ENCODE measurements around the gene TTI1. TPM values are rescaled to one million over a fixed set of nuclear protein-coding genes. Genes with fewer than 3 reads are reported as not detected.
A peak's percentile ranks its signal among the peaks of the same experiment; 100 is the strongest.

Gene TTI1
- polyA plus RNA-seq, 1 of the 3 experiments (the other 2 are of a cell fraction): 15.6 TPM

GRCh38 chr20:37986044-37986858 lies 47.0 kb downstream of the TTI1 start:
- POLR2A ChIA-PET: interaction anchor here (1.5 to 2.5 kb wide), 2 partner anchors 63 to 71 kb away, joined by 3 to 12 read pairs; no protein-coding TSS in a partner anchor
- peak overlapping the region in 1 of 2 experiments; percentile 99; a peak in 2 of 4 replicates for H3K27ac ChIP-seq (ENCODE audit: low read depth in 2 of 2, low read length in 1 of 2)
- TF ChIP-seq TCF12 (IDR thresholded peaks at IDR 0.05): no peak
- no peak for TF ChIP-seq RXRA (IDR thresholded peaks at IDR 0.05; ENCODE audit: borderline replicate concordance, low read depth)
- TF ChIP-seq FOXJ3 (CRISPR knock-in tag; IDR thresholded peaks at IDR 0.05): no peak
- no peak for TF ChIP-seq JUND (IDR thresholded peaks at IDR 0.05)
- TF ChIP-seq NFIC (IDR thresholded peaks at IDR 0.05; ENCODE audit: borderline replicate concordance): no peak
- no peak for TF ChIP-seq NRF1 (IDR thresholded peaks at IDR 0.05; ENCODE audit: low read depth, low read length)
- no peak for TF ChIP-seq FOSL2 (IDR thresholded peaks at IDR 0.05; ENCODE audit: borderline replicate concordance, low read depth)
- no peak for TF ChIP-seq CHD2 (IDR thresholded peaks at IDR 0.05; ENCODE audit: low read length, partially characterized antibody)
- TF ChIP-seq CTCF (IDR thresholded peaks at IDR 0.05): no peak
- no peaks in the 10 kb centered on the region for H3K9me2 ChIP-seq
- no peaks in the 10 kb centered on the region for H3K9me3 ChIP-seq
- H3K4me1 ChIP-seq (ENCODE audit: control insufficient read depth in 1 of 2, insufficient read depth in 2 of 2, low read depth in 1 of 2, low read length in 1 of 2): peaks cover 0 to 72% of the 10 kb centered on the region in 2 experiments; a peak in 2 of 4 replicates
- H3K4me2 ChIP-seq: no peak overlapping the region
- CTCF ChIA-PET: interaction anchor here (0.9 to 3.7 kb wide), 7 partner anchors 32 to 423 kb away, joined by 3 to 19 read pairs (median 5); partner anchors contain the start of gene VSTM2L
- no peak for DNase-seq
- H3K9ac ChIP-seq: no peak overlapping the region
- no peaks in the 10 kb centered on the region for H4K20me1 ChIP-seq (ENCODE audit: insufficient read depth)
- H3K36me3 ChIP-seq (replicated peaks in 1 of 2; ENCODE audit: control insufficient read depth in 1 of 2, insufficient read depth in 2 of 2, low read length in 1 of 2): peaks cover 13 to 24% of the 10 kb centered on the region in 2 experiments
- no peaks in the 10 kb centered on the region for H3K27me3 ChIP-seq (ENCODE audit: insufficient read depth)
- 93% methylated on average over 9 of the region's 9 CpGs for WGBS (ENCODE audit: low lambda C conversion rate)
- H3K79me2 ChIP-seq (ENCODE audit: insufficient read depth): no peaks in the 10 kb centered on the region
- no peak overlapping the region for H3K4me3 ChIP-seq (ENCODE audit: low read depth in 2 of 2, low read length in 1 of 2)
- H3F3A ChIP-seq (replicated peaks; ENCODE audit: insufficient read depth): no peaks in the 10 kb centered on the region
- no peak overlapping the region for H2AFZ ChIP-seq (ENCODE audit: low read depth)

- 86% methylated on average over 12 of the region's 14 CpGs for WGBS (ENCODE audit: low lambda C conversion rate)
- H3K9me3 ChIP-seq: no peaks in the 10 kb centered on the region
These were observed 49.1 kb downstream of the TTI1 start for GRCh38 chr20:37984018-37984785.

More at GRCh38 chr20:37984018-37984785, 49.1 kb downstream of the TTI1 start:
- DNase-seq: peak; percentile 49
- CTCF ChIA-PET: interaction anchor here (0.7 to 1.4 kb wide), 3 partner anchors 26 to 420 kb away, joined by 3 read pairs; no protein-coding TSS in a partner anchor
- H3K4me3 ChIP-seq (ENCODE audit: low read depth in 2 of 2, low read length in 1 of 2): no peak overlapping the region
- TF ChIP-seq GATA2 (CRISPR knock-in tag; IDR thresholded peaks at IDR 0.05) (peak; percentile 16; the same call in 1 of the 2 replicates), SIN3A (IDR thresholded peaks at IDR 0.05; ENCODE audit: borderline replicate concordance, low read depth, low read length) (no peak), PBX3 (IDR thresholded peaks at IDR 0.05) (no peak), RCOR1 (IDR thresholded peaks at IDR 0.05; ENCODE audit: low read length) (0 out of 2 replicates have a peak, but pooled peaks have one; percentile 9), EP300 (IDR thresholded peaks at IDR 0.05; ENCODE audit: borderline replicate concordance in 1 of 2, low read depth in 1 of 2, low read length in 1 of 2) (0 out of 4 replicates have a peak, but pooled peaks of 1 of the 2 experiments have one; percentile 28), RFX5 (IDR thresholded peaks at IDR 0.05; ENCODE audit: low read length) (no peak)
- H3K79me2 ChIP-seq (ENCODE audit: insufficient read depth): no peaks in the 10 kb centered on the region
- no peak overlapping the region for H2AFZ ChIP-seq (ENCODE audit: low read depth)
- H3K9me2 ChIP-seq: no peaks in the 10 kb centered on the region
- no peak overlapping the region for H3K4me2 ChIP-seq
- H4K20me1 ChIP-seq (ENCODE audit: insufficient read depth): 0 out of 2 replicates have a peak, but pooled peaks cover 3% of the 10 kb centered on the region
- H3K27ac ChIP-seq (ENCODE audit: low read depth in 2 of 2, low read length in 1 of 2): peak overlapping the region in 1 of 2 experiments; percentile 69; a peak in 2 of 4 replicates
- no peak overlapping the region for H3K9ac ChIP-seq
- peaks cover 13 to 20% of the 10 kb centered on the region in 2 experiments for H3K36me3 ChIP-seq (replicated peaks in 1 of 2; ENCODE audit: control insufficient read depth in 1 of 2, insufficient read depth in 2 of 2, low read length in 1 of 2)
- peaks cover 0 to 53% of the 10 kb centered on the region in 2 experiments; a peak in 2 of 4 replicates for H3K4me1 ChIP-seq (ENCODE audit: control insufficient read depth in 1 of 2, insufficient read depth in 2 of 2, low read depth in 1 of 2, low read length in 1 of 2)
- POLR2A ChIA-PET: no interaction called here
- no peaks in the 10 kb centered on the region for H3K27me3 ChIP-seq (ENCODE audit: insufficient read depth)
- no peaks in the 10 kb centered on the region for H3F3A ChIP-seq (replicated peaks; ENCODE audit: insufficient read depth)
